H1 (cell line): ENCODE results near the gene RBM45. TPM values are rescaled to one million over a fixed set of nuclear protein-coding genes. Genes with fewer than 3 reads are reported as not detected.

Experiments
- BACH1 ChIP-seq: IDR thresholded peaks from 2 replicates; pipeline ENCODE4 v1.6.1; 2012; ENCODE audit warnings: low read length, improper control_type of control experiment
- CBX8 ChIP-seq: fragments of 300-800, 300-1000 bp; sonication (generic); IDR thresholded peaks from 2 replicates; pipeline ENCODE4 v1.7.1; 2016; ENCODE audit warnings: low read depth, low read length, borderline replicate concordance
- CHD2 ChIP-seq: IDR thresholded peaks from 2 replicates; pipeline ENCODE4 v1.6.1; 2012; ENCODE audit warnings: low read length, improper control_type of control experiment
- EGR1 ChIP-seq: IDR thresholded peaks from 2 replicates; pipeline ENCODE4 v1.6.1; 2011; ENCODE audit warnings: low read depth, low read length, borderline replicate concordance
- TEAD4 ChIP-seq: IDR thresholded peaks from 2 replicates; pipeline ENCODE4 v1.6.1; 2012; ENCODE audit warnings: low read depth, low read length, inconsistent platforms, mixed read lengths
- polyA plus RNA-seq, 7 experiments: library from polyadenylated mRNA; depleted of rRNA in 3 of 7; stranded (reverse) in 5 of 7; unstranded in 2 of 7; fragments of >200 nt in 5 of 7; fragments of 200-250 nt in 2 of 7; gene quantifications; 1 replicate in 5 of 7; 2 replicates in 1 of 7; 4 replicates in 1 of 7; pipeline versions ENCODE4 v1.2.1 to v1.2.3, GENCODE V29; 2011 to 2013; ENCODE audit warnings: missing spikeins in 2 of 7, mixed read lengths in 2 of 7
- total RNA-seq: library from RNA; stranded (reverse); fragmentation: NEBNext Ultra II Directional; extraction: Animal tissue kit (Norgen Biotek cat#: 25700); gene quantifications from 2 replicates; pipeline ENCODE4 v1.2.1, GENCODE V29; 2021

The RBM45 gene
- total and polyA plus RNA-seq, 2 of the 8 experiments (the other 6 are each of a cell fraction or from before 2014, with no cell fraction given) = 4.7 to 10.4 TPM

DNA sequence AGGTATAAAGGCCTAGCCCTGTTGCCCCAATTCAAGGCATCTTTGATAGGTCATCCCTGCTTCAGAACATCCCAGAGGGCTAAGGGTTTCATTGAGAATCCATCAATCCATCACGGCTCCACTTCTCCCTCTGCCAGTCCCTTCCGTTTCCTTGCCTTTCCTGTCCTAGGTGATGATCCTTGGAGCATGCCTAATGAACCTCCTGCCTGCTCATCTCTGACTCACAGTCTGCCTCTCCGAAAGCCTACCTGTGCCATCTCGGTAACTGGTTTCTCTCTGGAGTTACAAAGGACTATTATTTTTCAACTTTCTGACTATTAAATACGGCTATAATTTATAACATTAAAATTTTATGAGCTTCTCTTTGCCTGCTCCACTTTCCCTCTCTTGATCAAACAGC is 45.3 kb downstream of the RBM45 start (continued):
- no peak for TF ChIP-seq CHD2
- no peak for TF ChIP-seq BACH1
- TF ChIP-seq EGR1 = no peak
- no peak for TF ChIP-seq CBX8
- no peak for TF ChIP-seq TEAD4
